Uterus (tissue), 2 donors: Measurements from ENCODE around the gene ETHE1.

Experiments used
- CTCF ChIP-seq, 4 experiments: fragments of 200-600 bp in 2 of 4; fragments of 450-650 bp in 2 of 4; sonication (generic) in 2 of 4; IDR thresholded peaks; one replicate each; pipeline ENCODE4 v1.5.1; 2016 to 2019; ENCODE audit warnings: antibody characterized with exemption in 4 of 4, mild to moderate bottlenecking in 2 of 4, moderate library complexity in 1 of 4
- POLR2A ChIP-seq, 2 donors: fragments of 450-650 bp; IDR thresholded peaks; one replicate each; pipeline ENCODE4 v1.6.1; 2016; ENCODE audit warnings: antibody characterized with exemption in 2 of 2, mild to moderate bottlenecking in 1 of 2, moderate library complexity in 1 of 2

GRCh38 chr19:43546581-43546980 lies 19.6 kb upstream of the ETHE1 start:
- TF ChIP-seq CTCF (IDR thresholded peaks at IDR 0.05) (no peak), POLR2A (IDR thresholded peaks at IDR 0.05) (no peak)
